GM21619 (cell line): ENCODE results near the gene C1orf116.

Experiments used
- ATAC-seq: cut with Tn5 transposase; IDR thresholded peaks from one replicate; pipeline ENCODE4 v1.9.1; 2021; ENCODE audit not compliant: unreplicated experiment

C1orf116 gene

DNA sequence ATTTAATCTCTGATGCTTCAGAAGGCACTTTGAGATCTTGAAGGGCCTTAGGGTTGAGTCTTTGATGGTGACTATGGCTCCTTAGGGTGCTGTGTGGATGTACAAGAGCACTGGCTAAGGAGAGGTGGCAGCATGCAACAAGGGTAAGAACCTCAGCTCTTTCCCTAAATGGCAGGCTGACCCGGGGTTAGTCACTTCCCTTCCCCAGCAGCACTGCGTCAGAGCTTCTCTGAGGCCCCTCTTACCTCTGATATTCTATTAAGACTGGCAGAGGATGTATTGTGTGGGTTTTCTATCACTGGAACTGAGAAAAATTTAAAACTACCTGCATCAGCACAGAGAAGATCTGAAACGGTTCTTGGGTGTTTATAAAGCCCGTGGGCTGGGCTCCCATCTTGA, 11.8 kb downstream of the C1orf116 start:
- no peak for ATAC-seq

DNA sequence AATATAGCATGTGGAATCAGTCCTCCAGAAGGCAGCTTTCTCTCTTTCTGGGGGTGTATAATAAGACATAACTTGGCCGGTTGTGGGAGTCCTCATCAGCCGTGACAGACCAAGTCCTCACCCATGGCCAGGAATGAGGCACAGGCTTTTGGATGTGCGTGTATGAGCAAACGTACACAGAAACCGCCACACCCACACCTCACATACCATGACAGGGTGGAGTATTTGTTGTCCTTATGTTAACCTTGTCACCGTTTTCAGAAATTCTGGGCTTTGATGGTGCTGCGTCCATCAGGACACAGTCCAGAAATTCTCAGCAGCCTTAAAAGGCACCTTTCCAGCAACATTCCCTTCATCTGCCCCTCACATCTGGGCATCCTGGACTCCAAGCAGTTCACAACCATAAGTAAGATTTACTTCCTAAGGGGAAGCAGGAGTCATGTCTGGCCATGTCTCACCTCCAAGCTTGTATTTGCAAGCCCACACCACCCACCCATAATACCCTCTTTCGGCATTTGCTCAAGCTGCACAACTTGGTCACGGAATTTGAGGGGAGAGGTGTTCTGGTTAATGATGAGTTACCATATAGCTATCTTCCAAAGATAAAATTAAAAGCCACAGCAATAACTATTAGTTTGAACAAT, 12.4 kb downstream of the C1orf116 start:
- no peak for ATAC-seq

DNA sequence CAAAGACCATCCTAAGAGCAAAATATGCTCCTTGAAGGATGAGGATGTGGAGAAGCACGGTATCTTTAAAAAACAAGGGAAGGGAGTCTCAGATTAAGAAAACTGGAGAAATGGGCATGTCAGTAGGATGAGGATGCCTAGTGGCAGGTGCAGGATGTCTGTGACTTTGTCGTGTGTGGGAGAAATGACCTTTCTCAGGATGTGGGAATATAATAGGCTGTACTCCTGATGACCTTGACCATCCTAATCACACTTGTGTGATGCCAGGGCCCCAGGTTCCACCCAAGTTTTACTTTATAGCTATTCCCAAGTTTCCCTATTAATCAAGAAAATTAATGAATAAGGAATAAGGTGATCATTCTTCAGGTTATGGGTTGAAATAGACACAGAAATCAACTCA, 12.9 kb downstream of the C1orf116 start:
- ATAC-seq = no peak

DNA sequence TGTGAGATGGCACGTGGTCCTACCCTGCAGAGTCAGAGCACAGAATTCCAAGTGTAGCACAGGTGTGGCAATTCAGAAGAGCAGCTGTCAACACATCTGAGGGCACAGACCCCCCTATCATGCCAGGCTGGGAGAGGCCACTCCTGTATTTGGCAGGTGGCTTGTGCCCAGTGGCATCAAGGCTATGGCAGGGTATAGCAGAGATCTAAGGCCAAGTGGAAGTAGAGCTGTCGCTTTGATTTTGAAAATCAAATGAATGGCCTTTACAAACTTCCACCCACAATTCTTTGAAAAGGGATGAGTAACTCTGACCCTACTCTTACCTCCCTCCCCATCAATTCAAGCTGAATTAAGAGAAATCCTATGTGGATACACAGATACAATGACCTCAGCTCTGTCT, 13.4 kb downstream of the C1orf116 start:
- no peak for ATAC-seq

DNA sequence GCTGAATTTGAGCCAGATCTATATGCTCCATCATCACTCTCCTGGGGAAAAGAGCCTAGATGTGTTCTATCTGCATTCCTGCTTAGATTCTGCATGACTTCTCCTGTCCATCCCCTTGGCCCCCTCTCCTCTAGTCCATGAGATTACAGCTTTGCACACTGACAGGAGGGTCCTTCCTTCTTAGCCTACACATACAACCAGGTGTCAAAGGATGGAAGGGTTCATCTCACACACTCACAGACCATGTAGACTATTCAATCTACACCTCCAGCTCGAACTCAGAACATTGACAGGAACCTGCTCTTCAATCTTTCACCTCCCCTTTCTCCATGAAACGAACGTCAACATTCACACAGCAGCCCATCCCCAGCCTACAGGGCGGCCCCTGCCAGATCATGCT, 13.8 kb downstream of the C1orf116 start:
- ATAC-seq = no peak

DNA sequence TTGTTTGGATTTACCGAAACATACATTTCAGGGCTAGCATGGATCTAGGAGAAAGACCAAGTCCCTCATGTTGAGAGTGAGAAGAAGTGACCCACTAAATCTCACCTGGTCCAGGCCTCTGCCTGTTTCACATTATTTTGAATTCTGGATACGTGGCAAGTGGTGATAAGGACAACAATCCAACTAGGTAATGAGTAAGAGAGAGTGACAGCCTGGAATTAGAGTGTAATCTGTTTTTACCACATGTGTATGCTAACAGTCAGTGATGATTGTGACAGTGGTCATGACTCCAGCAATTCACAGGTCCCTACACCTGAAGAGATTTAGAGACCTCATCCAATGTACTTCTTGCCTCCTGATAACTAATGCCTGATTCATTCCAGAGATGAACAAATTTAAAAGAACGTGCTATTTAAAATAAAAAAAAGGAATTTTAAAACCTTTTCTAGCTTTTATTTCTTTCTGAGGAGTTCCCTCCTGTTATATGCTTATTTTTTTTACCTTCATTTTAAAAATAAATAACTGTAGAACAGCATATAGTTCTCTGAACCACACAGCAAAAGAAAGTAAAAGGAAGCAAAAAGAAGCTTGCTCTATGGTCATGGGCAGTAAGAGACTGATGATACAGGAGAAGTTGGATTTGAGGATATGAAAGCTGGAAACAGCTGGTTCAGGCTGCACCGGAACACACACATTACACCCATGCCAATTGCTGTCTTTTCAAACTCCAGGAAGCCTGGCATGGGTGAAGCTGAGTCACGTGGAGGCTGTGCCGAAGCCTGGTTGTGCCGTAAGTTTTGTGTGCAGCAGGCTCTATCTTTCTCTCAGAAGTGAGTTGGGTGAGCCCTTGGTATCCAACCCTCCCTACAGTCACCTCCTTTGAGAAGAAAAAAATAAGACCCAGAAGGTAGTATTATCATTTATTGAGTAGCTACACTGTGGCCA, 14.7 kb downstream of the C1orf116 start:
- no peak for ATAC-seq

DNA sequence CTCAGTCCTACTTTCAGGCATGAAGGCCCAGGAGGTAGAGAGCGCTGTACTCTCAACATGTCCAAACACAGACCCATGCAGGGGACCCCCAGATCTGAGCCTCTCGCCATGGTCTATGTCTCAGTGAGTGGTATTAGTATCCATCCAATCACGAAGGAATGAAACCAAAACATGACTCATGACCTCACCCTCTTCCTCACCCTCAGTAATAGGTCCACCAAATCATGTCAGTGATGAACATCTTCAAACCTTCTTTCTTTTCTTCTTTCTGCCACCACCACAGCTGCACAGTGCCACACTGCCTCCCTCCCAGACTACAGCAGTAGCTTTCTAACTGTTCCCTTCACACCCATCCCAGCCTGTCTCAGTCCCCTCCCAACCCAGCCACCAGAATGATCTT, 16.8 kb downstream of the C1orf116 start:
- no peak for ATAC-seq

DNA sequence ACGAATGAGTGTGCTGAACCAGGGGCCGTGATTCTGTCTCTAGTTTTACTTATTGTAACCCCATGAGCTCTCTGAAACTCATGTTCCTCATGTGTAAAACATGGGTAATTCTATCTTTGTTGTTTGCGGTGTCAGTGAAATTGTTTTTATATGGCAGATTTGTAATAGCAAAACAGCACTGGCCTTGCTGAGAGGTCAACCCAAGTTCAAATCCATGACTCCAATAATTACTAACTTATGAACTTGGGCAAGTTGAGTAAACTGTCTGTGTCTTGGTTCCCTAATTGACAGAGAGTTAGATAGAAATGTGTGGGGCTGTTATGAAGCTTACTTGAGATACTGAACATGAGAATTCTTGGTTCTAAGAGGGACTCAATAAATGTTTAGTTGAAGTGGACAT, 17.8 kb downstream of the C1orf116 start:
- no peak for ATAC-seq

DNA sequence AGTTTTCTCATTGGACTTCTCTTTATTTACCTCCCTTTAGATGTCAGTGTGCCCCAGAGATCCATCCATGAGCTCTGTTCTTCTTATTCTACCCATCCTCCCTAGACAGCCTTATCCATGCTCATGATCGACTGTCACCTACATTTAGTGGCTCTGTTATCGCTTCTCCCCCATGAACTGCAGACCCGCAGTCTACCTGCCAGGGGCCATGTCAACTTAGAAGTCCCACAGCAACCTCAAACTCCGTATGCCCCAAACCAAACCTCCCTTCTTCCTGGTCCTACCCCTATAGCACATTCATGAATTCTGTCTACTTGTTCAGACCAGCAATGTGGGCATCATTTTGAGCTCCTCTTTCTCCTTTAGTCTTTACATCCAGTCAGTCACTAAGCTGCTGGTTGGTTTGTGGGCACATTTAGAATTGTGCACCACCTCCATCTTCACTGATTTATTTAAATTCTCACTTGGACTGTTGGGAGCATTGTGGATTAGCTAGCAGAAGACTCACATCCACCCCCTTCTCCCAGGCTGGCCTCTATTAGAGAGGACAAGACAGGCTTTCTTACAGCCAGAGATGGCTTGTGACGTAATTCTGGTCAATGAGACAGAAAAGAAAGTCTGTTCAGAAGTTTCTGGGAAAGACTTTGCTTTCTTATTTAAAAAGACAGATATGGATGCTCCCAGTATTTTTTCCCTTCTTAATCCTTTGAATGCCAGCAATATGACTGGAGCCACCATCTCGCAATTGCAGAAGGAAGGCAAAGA, 19.1 kb downstream of the C1orf116 start:
- no peak for ATAC-seq

DNA sequence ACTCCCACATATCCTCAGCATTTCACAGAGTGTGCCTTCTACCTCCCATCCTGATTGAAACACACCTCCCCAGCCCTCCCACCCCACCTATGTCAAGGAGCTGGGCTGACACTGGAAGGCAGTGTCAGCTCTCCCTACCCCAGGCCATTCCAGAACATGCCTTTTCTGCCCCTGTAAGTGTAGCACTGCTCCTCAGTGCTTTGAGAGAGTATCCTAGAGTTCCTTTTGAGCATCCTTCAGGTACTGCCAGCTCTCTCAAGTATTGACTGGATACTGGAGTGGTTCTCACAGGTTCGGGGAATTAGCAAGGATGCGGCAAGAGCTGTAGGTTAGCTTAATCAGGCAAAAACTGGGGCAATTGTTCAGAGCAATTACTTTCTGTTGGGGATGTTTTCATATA, 21.8 kb downstream of the C1orf116 start:
- no peak for ATAC-seq

DNA sequence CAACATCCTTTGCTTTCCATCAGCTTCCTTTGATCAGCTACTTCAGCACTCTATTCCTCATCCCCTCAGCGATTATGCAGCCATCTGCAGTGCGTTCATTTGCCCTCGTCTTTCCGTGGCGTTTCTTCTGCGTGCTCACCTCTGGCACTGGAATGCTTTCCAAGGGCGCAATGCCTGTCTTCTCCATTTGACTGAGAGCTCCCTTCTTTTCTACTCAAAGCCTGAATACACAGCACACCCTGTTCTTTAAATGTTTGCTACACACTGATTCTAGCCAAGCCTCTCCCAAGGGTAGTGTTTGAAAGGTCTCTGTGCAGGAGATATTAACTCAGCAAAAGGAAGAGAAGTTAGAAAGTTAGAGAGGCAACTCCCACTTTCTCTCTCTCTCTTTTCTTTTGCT, 22.6 kb downstream of the C1orf116 start:
- no peak for ATAC-seq

DNA sequence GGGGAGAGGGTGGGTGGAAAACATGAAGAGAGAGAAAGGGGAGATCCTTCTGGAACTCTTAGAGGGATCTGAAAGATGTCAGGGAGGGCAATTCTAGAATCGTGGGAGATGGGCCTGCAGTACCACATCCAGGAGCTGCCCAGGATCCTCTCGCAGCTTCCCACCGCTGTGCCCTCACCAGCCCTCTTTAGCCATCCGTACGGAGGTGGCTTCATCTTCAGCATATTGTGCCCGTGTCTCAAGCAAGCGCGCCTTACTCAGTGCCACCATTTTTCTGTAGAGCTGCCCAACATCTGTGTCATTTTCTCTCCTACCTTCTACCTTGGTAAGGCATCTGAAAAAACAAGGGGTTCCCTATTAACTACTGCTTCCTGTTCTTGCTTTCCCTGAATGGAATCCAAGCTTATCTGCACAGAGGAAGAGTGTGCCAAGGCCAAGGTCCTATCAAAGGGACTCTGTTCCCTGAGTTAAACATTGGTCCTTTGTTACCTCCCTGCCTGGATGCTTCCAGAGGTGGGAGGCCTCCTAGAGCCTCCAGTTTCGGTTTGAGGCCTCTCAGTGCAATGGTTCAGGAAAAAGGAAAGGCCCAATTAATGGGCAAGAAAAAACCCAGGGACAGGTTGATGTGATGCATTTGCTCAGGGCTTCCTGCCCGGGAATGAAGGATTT, 23.2 kb downstream of the C1orf116 start:
- no peak for ATAC-seq

DNA sequence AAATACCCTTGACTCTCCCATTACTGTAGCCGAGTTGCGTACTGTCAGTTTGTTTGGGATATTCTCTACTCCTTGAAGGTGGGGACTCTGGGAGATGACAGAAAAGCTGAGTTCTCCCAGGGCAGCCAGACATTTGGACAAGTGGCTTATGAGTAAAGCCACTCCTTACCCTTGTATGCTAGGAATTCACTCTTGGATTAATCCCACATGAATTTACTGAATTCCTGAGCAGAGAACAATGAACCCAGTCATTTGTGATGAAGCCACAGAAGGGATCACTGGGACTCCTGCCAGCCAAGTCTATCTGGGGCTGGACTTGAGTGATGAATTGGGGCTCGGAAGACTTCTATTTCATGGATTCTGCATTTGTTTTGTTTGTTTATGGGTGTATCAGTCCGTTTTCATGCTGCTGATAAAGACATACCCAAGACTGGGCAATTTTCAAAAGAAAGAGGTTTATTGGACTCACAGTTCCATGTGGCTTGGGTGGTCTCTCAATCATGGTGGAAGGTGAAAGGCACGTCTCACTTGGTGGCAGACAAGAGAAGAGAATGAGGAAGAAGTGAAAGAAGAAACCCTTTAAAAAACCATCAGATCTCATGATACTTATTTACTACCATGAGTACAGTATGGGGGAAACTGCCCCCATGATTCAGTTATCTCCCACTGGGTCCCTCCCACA, 25.1 kb downstream of the C1orf116 start:
- ATAC-seq = no peak

DNA sequence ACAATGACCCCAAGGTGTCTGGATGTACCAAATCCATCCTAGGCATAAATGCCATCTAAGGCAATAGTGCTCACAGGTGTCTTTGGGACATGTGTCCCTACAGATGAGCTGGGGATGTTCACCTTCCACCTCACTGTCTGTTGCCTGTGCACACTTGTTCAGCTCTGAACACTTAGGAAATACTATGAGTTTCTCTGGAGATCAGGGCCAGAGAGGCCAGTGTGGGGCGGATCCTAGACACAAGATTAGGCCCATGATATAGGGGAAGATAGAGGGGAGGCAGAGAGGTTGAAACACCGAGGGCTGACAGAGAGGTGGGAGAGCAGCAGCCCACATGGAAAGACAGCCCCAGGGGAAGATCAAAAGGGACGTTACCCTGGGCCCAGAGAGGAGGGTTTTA, 25.6 kb downstream of the C1orf116 start:
- ATAC-seq = no peak

DNA sequence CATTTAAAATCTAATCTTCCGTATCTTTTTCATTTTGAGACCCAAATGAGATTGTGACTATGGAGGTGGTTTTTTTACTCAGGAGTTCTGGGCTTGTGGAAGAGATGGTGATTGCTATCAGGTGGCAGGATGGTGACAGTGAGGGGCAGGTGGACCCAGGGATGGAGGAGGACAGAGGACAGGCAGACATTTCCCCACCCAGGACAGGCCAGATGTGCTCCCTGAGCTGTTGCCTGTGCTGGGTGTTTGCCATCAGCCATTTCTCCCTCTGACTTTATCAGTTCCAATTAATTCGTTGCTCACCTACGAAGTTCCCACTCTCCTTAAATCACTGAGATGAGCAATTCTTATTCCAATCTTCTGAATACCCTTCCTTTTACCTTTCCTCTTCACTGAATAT, 26.5 kb downstream of the C1orf116 start:
- no peak for ATAC-seq

DNA sequence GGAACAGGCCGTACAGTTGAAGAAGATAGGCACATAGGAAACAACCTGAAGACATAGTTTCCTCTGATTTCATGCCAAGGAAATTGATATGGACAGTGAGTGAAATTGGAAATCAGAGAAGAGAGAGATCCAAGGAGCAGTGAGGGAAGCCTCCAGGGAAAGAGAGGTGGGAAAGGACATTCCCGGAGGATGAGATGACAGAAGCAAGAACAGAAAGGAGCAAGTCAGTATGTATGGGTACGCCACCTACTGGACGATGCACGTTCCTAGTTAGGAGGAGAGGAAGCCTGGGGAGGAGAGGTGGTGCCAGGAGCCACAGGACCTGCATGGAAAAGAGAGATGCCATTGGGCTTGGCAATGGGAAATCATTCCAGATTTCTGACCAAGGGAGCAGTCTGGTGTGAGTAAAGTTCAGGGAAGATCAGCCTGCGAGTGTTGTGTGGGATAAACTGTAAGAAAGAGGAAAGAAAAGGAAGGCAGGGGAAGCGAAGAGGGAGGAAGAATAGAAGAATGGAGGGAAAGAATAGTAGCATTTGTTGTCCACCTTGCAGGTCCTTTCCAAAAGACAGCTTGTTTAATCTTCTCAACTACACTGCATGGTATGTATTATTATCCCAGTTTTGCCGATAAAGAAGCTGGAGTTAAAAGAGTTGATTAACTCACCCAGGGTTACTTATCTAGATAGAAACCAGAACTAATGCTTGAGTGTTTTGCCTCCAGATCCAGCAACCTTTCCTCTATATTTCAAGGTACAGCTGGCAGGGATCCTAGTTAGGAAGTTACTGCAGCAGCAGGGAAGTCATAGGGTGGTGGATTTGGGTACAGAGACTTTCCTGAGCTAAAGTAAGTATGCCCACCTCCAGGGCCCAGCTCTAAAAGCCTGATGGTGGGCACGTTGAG, 27.4 kb downstream of the C1orf116 start:
- ATAC-seq = no peak

DNA sequence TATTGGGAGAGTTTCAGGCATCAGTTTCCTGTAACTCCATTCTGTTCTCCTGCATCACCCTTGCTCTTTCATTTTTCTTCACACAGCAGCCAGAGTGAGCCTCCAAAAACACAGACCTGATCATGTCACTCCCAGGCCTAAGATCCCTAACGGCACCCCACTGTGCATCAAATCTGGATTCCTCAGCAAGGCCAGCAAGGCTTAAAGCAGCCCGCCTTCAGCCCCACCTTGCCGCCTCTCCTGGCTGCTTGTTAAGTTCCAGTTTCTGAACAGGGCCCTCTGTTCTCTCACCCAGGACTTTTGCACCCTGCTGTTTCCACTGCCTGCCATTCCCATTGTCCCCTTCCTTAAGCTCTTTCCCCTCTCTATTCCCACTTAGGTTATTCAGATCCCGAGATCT, 29.3 kb downstream of the C1orf116 start:
- no peak for ATAC-seq

DNA sequence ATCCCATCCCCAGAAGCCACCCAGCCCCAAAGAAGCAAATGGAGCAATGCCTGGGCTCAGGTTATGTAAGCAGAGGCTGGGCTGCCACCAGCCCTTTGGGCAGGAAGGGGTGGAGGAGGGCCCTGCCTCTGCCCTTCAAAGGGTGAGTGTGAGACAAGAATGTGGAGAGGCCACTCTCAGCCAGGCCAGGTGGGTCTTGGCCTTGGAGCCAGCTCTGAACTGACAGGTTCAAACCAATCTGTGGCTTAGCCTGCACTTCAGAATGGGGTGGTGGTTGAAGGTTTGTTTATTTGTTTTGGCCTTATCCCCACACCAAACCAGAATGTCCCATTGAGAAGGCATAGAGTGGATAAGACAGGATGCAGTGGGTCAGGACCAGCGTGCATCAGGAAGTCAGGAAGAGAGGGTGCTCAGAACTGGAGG, 29.8 kb downstream of the C1orf116 start:
- ATAC-seq = no peak

DNA sequence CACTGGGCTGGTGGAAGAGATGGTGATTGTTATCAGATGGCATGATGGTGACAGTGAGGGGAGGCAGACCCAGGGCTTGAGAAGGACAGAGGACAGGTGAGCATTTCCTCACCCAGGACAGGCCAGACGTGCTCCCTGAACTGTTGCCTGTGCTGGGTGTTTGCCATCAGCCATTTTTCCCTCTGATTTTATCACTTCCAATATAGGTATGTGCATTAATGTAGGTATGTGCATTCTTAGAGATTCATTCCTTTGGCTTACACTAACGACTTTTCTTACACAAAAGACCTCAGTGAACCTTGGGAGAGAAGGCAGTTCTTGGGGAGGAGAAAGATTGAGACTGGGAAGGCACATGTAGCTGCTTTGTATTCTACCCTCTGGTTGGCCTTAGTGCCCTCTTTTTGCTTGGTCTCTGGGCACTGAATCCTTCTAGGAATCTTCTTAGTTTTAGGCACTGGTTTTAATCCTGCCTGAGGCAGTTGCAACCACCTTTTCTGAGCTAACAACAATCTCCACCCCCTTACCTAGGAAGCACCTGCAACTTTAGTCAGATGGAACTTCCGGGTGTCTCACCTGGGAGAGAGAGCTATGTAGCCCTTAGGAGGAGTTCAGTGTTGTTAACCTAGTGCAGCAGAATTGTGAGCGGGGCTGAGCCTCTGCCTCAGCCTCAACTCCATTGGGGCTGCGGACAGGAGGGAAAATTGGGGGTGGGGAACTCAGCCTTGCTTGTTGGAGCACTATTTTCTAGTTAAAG, 30.9 kb downstream of the C1orf116 start:
- no peak for ATAC-seq
